HEK293 (cell line): ENCODE data around the gene ATP5F1B.

Source experiments
- CTCF ChIA-PET: fragments of 350-600 bp; formaldehyde crosslinking; extraction: SDS; loops from one replicate; lab custom pipeline; 2021; ENCODE audit warnings: antibody characterized with exemption; lab: Yijun Ruan, JAX
- POLR2A ChIA-PET: fragments of 300-600 bp; formaldehyde crosslinking; extraction: SDS; loops from one replicate; lab custom pipeline; 2020; ENCODE audit warnings: antibody characterized with exemption, inconsistent platforms; lab: Yijun Ruan, JAX
- H3K27ac ChIP-seq: fragments of 200-500 bp; sonication (Bioruptor generic); 2 replicates; pipeline ENCODE4 v1.5.1; 2014; ENCODE audit warnings: low read depth, low read length, control low read depth, inconsistent platforms; ENCODE audit errors: extremely low read depth
- H3K36me3 ChIP-seq, 2 experiments: fragments of 200-500 bp in 1 of 2; sonication (Bioruptor generic) in 1 of 2; 1 replicate in 1 of 2; 2 replicates in 1 of 2; pipeline ENCODE4 v1.5.1; 2014 to 2017; ENCODE audit warnings: inconsistent platforms in 2 of 2, low read length in 2 of 2; ENCODE audit not compliant: control insufficient read depth in 2 of 2, insufficient read depth in 1 of 2
- H3K4me1 ChIP-seq: fragments of 200-500 bp; sonication (Bioruptor generic); 2 replicates; pipeline ENCODE4 v1.5.1; 2014; ENCODE audit warnings: mild to moderate bottlenecking, low read length, inconsistent platforms; ENCODE audit not compliant: control insufficient read depth, insufficient read depth
- H3K4me3 ChIP-seq: 2 replicates; pipeline ENCODE4 v1.5.1; 2011; ENCODE audit warnings: low read depth, mild to moderate bottlenecking, control low read depth, low read length, moderate library complexity
- H3K9me3 ChIP-seq: fragments of 200-500 bp; sonication (Bioruptor generic); 2 replicates; pipeline ENCODE4 v1.5.1; 2014; ENCODE audit warnings: low read depth, low read length, inconsistent platforms; ENCODE audit not compliant: control insufficient read depth, insufficient read depth
- GLI4 ChIP-seq: fragments of 450-650 bp; formaldehyde crosslinking; IDR thresholded peaks from 2 replicates; pipeline ENCODE4 v1.5.1; 2016; ENCODE audit warnings: missing biosample characterization, missing genetic modification characterization
- HOXC10 ChIP-seq: sonication (generic); formaldehyde crosslinking; IDR thresholded peaks from 2 replicates; pipeline ENCODE4 v1.8.1; 2023; ENCODE audit warnings: mild to moderate bottlenecking, missing genetic modification reagents
- MZF1 ChIP-seq: fragments of 450-650 bp; formaldehyde crosslinking; IDR thresholded peaks from 2 replicates; pipeline ENCODE4 v1.5.1; 2017; ENCODE audit warnings: missing biosample characterization, missing genetic modification characterization, borderline replicate concordance
- SCRT1 ChIP-seq: fragments of 450-650 bp; formaldehyde crosslinking; IDR thresholded peaks from 2 replicates; pipeline ENCODE4 v1.5.1; 2016; ENCODE audit warnings: missing biosample characterization, missing genetic modification characterization, borderline replicate concordance
- SP2 ChIP-seq: fragments of 450-650 bp; formaldehyde crosslinking; IDR thresholded peaks from 2 replicates; pipeline ENCODE4 v1.5.1; 2016; ENCODE audit warnings: missing biosample characterization, missing genetic modification characterization
- SP7 ChIP-seq: fragments of 450-650 bp; formaldehyde crosslinking; IDR thresholded peaks from 2 replicates; pipeline ENCODE4 v1.5.1; 2016; ENCODE audit warnings: missing biosample characterization, missing genetic modification characterization
- WT1 ChIP-seq: fragments of 450-650 bp; formaldehyde crosslinking; IDR thresholded peaks from 2 replicates; pipeline ENCODE4 v1.5.1; 2016; ENCODE audit warnings: missing biosample characterization, missing genetic modification characterization
- ZBTB48 ChIP-seq: fragments of 450-650 bp; formaldehyde crosslinking; IDR thresholded peaks from 2 replicates; pipeline ENCODE4 v1.5.1; 2016; ENCODE audit warnings: missing biosample characterization, missing genetic modification characterization
- ZFHX2 ChIP-seq: fragments of 450-650 bp; formaldehyde crosslinking; conservative IDR thresholded peaks from 2 replicates; pipeline ENCODE4 v1.5.1; 2016; ENCODE audit warnings: missing biosample characterization, missing genetic modification characterization
- ZNF10 ChIP-seq: fragments of 450-650 bp; formaldehyde crosslinking; IDR thresholded peaks from 2 replicates; pipeline ENCODE4 v1.5.1; 2017; ENCODE audit warnings: missing biosample characterization, missing genetic modification characterization
- ZNF184 ChIP-seq: fragments of 450-650 bp; IDR thresholded peaks from 2 replicates; pipeline ENCODE4 v1.5.1; 2018; ENCODE audit warnings: missing biosample characterization, mild to moderate bottlenecking, missing genetic modification characterization
- ZNF394 ChIP-seq: fragments of 450-650 bp; formaldehyde crosslinking; IDR thresholded peaks from 2 replicates; pipeline ENCODE4 v1.5.1; 2016; ENCODE audit warnings: missing biosample characterization, missing genetic modification characterization, mild to moderate bottlenecking, moderate library complexity, borderline replicate concordance
- ZNF558 ChIP-seq: fragments of 450-650 bp; formaldehyde crosslinking; IDR thresholded peaks from 2 replicates; pipeline ENCODE4 v1.5.1; 2016; ENCODE audit warnings: missing biosample characterization, missing genetic modification characterization
- ZNF600 ChIP-seq: fragments of 450-650 bp; formaldehyde crosslinking; IDR thresholded peaks from 2 replicates; pipeline ENCODE4 v1.5.1; 2016; ENCODE audit warnings: missing biosample characterization, missing genetic modification characterization
- ZNF610 ChIP-seq: fragments of 450-650 bp; formaldehyde crosslinking; IDR thresholded peaks from 2 replicates; pipeline ENCODE4 v1.5.1; 2016; ENCODE audit warnings: missing biosample characterization, missing genetic modification characterization, borderline replicate concordance
- ZNF629 ChIP-seq: fragments of 450-650 bp; formaldehyde crosslinking; IDR thresholded peaks from 2 replicates; pipeline ENCODE4 v1.5.1; 2017; ENCODE audit warnings: missing biosample characterization, missing genetic modification characterization
- ZNF658 ChIP-seq: fragments of 450-650 bp; formaldehyde crosslinking; IDR thresholded peaks from 2 replicates; pipeline ENCODE4; 2016; ENCODE audit warnings: missing biosample characterization, missing genetic modification characterization
- TF ChIP-seq, protein P1 (sequence below): fragments of 450-650 bp; formaldehyde crosslinking; IDR thresholded peaks from 2 replicates; pipeline ENCODE4 v1.5.1; 2016; ENCODE audit warnings: missing biosample characterization, missing genetic modification characterization
- TF ChIP-seq, protein P2 (sequence below): fragments of 450-650 bp; formaldehyde crosslinking; optimal IDR thresholded peaks from 2 replicates; pipeline ENCODE3; 2016; ENCODE audit warnings: missing biosample characterization, mild to moderate bottlenecking, missing genetic modification characterization
- TF ChIP-seq, protein P3 (sequence below): sonication (generic); formaldehyde crosslinking; IDR thresholded peaks from 2 replicates; pipeline ENCODE4 v1.8.1; 2022; ENCODE audit warnings: mild to moderate bottlenecking, moderate library complexity, missing genetic modification reagents
- TF ChIP-seq, protein P4 (sequence below): fragments of 450-650 bp; formaldehyde crosslinking; IDR thresholded peaks from 2 replicates; pipeline ENCODE4 v1.5.1; 2016; ENCODE audit warnings: missing biosample characterization, missing genetic modification characterization
- TF ChIP-seq, protein P5 (sequence below): fragments of 450-650 bp; formaldehyde crosslinking; conservative IDR thresholded peaks from 2 replicates; pipeline ENCODE4 v1.5.1; 2016; ENCODE audit warnings: low read depth, missing biosample characterization, missing genetic modification characterization
- TF ChIP-seq, protein P6 (sequence below): fragments of 450-650 bp; formaldehyde crosslinking; IDR thresholded peaks from 2 replicates; pipeline ENCODE4 v1.5.1; 2016; ENCODE audit warnings: missing biosample characterization, missing genetic modification characterization

Gene ATP5F1B

DNA sequence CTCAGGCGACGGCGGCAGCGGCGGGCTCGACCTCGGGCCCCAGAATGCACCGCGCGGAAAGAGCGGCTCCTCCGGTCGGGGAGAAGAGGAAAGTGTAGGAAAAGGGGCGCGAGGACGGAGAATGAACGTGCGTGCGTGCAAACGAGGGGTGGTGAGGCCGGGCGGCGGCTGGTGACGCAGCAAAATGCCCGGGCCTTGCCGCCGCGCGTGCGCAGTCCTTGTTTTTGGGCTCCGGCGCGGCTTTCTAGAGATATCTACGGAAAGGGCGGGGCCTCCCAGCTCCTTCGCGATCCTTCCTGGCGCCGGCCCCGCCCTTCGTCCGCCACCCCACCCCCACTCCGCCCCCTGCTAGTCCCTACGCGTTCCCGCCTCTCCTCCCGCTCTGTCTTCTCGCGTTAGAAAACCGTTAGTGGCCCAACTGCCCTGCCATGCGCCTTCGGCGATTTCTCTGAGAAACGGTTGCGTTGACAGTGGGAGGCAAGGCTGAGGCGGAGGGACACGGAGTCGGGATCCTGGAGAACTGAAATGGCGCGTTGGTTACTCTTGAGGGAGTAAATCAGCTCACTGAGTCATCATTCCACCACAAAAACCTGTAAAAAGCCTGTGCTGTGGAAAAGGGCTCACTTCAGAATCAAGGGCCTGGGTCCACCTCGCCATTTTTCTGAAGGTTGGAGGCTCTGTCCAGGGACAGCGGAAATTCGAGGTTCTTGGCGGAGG is 42.5 kb upstream of the ATP5F1B start, which contains the start of gene PTGES3:
TSS of gene PTGES3 (minus strand) at position 156 of the 717 bp plus-strand sequence. CDS start 285 bp downstream, outside the sequence.
- H3K36me3 ChIP-seq: peaks cover 6 to 25% of the 10 kb centered on the region in 2 experiments; a peak in 2 of 3 replicates
- POLR2A ChIA-PET: interaction anchor here (0.5 to 4.5 kb wide), 20 partner anchors 9 to 576 kb away, joined by 3 to 63 read pairs (median 7); partner anchors contain the start of genes ATP5F1B, LRP1, NAB2 and NACA
- peak within 1 kb of the TSS; percentile 59 for H3K4me3 ChIP-seq
- H3K27ac ChIP-seq: peak within 1 kb of the TSS; percentile 100
- peaks cover 7% of the 10 kb centered on the region; the same call in 1 of the 2 replicates for H3K4me1 ChIP-seq
- no peaks in the 10 kb centered on the region for H3K9me3 ChIP-seq
- CTCF ChIA-PET: interaction anchor here (1.2 kb wide), 1 partner anchor 51 kb away, joined by 4 read pairs; no protein-coding TSS in a partner anchor
- TF ChIP-seq SCRT1 (tag by site-specific recombination): no peak
- no peak for TF ChIP-seq ZNF184 (tag by site-specific recombination)
- TF ChIP-seq, protein P1, sequence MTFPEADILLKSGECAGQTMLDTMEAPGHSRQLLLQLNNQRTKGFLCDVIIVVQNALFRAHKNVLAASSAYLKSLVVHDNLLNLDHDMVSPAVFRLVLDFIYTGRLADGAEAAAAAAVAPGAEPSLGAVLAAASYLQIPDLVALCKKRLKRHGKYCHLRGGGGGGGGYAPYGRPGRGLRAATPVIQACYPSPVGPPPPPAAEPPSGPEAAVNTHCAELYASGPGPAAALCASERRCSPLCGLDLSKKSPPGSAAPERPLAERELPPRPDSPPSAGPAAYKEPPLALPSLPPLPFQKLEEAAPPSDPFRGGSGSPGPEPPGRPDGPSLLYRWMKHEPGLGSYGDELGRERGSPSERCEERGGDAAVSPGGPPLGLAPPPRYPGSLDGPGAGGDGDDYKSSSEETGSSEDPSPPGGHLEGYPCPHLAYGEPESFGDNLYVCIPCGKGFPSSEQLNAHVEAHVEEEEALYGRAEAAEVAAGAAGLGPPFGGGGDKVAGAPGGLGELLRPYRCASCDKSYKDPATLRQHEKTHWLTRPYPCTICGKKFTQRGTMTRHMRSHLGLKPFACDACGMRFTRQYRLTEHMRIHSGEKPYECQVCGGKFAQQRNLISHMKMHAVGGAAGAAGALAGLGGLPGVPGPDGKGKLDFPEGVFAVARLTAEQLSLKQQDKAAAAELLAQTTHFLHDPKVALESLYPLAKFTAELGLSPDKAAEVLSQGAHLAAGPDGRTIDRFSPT (tag by site-specific recombination): peak; percentile 54; the same call in 1 of the 2 replicates
- TF ChIP-seq ZBTB48: peak; percentile 25
- TF ChIP-seq GLI4: peak; percentile 78; the same call in 1 of the 2 replicates
- TF ChIP-seq, protein P2, sequence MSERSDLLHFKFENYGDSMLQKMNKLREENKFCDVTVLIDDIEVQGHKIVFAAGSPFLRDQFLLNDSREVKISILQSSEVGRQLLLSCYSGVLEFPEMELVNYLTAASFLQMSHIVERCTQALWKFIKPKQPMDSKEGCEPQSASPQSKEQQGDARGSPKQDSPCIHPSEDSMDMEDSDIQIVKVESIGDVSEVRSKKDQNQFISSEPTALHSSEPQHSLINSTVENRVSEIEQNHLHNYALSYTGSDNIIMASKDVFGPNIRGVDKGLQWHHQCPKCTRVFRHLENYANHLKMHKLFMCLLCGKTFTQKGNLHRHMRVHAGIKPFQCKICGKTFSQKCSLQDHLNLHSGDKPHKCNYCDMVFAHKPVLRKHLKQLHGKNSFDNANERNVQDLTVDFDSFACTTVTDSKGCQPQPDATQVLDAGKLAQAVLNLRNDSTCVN (tag by site-specific recombination): peak; percentile 95
- TF ChIP-seq WT1 (tag by site-specific recombination): peak; percentile 56; the same call in 1 of the 2 replicates
- no peak for TF ChIP-seq ZNF658 (tag by site-specific recombination)
- TF ChIP-seq HOXC10 (CRISPR knock-in tag): no peak
- TF ChIP-seq ZNF558 (tag by site-specific recombination): peak; percentile 69; the same call in 1 of the 2 replicates
- TF ChIP-seq, protein P3, sequence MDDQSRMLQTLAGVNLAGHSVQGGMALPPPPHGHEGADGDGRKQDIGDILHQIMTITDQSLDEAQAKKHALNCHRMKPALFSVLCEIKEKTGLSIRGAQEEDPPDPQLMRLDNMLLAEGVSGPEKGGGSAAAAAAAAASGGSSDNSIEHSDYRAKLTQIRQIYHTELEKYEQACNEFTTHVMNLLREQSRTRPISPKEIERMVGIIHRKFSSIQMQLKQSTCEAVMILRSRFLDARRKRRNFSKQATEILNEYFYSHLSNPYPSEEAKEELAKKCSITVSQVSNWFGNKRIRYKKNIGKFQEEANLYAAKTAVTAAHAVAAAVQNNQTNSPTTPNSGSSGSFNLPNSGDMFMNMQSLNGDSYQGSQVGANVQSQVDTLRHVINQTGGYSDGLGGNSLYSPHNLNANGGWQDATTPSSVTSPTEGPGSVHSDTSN (CRISPR knock-in tag): no peak
- peak; percentile 54 for TF ChIP-seq SP7
- TF ChIP-seq, protein P4, sequence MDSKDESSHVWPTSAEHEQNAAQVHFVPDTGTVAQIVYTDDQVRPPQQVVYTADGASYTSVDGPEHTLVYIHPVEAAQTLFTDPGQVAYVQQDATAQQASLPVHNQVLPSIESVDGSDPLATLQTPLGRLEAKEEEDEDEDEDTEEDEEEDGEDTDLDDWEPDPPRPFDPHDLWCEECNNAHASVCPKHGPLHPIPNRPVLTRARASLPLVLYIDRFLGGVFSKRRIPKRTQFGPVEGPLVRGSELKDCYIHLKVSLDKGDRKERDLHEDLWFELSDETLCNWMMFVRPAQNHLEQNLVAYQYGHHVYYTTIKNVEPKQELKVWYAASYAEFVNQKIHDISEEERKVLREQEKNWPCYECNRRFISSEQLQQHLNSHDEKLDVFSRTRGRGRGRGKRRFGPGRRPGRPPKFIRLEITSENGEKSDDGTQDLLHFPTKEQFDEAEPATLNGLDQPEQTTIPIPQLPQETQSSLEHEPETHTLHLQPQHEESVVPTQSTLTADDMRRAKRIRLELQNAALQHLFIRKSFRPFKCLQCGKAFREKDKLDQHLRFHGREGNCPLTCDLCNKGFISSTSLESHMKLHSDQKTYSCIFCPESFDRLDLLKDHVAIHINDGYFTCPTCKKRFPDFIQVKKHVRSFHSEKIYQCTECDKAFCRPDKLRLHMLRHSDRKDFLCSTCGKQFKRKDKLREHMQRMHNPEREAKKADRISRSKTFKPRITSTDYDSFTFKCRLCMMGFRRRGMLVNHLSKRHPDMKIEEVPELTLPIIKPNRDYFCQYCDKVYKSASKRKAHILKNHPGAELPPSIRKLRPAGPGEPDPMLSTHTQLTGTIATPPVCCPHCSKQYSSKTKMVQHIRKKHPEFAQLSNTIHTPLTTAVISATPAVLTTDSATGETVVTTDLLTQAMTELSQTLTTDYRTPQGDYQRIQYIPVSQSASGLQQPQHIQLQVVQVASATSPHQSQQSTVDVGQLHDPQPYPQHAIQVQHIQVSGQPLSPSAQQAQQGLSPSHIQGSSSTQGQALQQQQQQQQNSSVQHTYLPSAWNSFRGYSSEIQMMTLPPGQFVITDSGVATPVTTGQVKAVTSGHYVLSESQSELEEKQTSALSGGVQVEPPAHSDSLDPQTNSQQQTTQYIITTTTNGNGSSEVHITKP: peak; percentile 86
- TF ChIP-seq MZF1 (tag by site-specific recombination): peak; percentile 33; the same call in 1 of the 2 replicates
- peak; percentile 84 for TF ChIP-seq ZFHX2 (tag by site-specific recombination)
- TF ChIP-seq, protein P5, sequence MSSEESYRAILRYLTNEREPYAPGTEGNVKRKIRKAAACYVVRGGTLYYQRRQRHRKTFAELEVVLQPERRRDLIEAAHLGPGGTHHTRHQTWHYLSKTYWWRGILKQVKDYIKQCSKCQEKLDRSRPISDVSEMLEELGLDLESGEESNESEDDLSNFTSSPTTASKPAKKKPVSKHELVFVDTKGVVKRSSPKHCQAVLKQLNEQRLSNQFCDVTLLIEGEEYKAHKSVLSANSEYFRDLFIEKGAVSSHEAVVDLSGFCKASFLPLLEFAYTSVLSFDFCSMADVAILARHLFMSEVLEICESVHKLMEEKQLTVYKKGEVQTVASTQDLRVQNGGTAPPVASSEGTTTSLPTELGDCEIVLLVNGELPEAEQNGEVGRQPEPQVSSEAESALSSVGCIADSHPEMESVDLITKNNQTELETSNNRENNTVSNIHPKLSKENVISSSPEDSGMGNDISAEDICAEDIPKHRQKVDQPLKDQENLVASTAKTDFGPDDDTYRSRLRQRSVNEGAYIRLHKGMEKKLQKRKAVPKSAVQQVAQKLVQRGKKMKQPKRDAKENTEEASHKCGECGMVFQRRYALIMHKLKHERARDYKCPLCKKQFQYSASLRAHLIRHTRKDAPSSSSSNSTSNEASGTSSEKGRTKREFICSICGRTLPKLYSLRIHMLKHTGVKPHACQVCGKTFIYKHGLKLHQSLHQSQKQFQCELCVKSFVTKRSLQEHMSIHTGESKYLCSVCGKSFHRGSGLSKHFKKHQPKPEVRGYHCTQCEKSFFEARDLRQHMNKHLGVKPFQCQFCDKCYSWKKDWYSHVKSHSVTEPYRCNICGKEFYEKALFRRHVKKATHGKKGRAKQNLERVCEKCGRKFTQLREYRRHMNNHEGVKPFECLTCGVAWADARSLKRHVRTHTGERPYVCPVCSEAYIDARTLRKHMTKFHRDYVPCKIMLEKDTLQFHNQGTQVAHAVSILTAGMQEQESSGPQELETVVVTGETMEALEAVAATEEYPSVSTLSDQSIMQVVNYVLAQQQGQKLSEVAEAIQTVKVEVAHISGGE: peak; percentile 13; the same call in 1 of the 2 replicates
- TF ChIP-seq ZNF600: peak; percentile 56
- peak; percentile 87 for TF ChIP-seq ZNF629 (tag by site-specific recombination)
- peak; percentile 88 for TF ChIP-seq ZNF10 (tag by site-specific recombination)
- TF ChIP-seq, protein P6, sequence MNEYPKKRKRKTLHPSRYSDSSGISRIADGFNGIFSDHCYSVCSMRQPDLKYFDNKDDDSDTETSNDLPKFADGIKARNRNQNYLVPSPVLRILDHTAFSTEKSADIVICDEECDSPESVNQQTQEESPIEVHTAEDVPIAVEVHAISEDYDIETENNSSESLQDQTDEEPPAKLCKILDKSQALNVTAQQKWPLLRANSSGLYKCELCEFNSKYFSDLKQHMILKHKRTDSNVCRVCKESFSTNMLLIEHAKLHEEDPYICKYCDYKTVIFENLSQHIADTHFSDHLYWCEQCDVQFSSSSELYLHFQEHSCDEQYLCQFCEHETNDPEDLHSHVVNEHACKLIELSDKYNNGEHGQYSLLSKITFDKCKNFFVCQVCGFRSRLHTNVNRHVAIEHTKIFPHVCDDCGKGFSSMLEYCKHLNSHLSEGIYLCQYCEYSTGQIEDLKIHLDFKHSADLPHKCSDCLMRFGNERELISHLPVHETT: peak; percentile 13; the same call in 1 of the 2 replicates
- peak; percentile 82 for TF ChIP-seq SP2
- peak; percentile 11; the same call in 1 of the 2 replicates for TF ChIP-seq ZNF394 (tag by site-specific recombination)
- peak; percentile 83 for TF ChIP-seq ZNF610
